ENCODE data around the gene TNFRSF18.
"Not testable (repeated sequence)": the region's sequence is repeated elsewhere in the genome, so short reads cannot be mapped to it uniquely, and the experiment has no call there.

TNFRSF18 gene

DNA sequence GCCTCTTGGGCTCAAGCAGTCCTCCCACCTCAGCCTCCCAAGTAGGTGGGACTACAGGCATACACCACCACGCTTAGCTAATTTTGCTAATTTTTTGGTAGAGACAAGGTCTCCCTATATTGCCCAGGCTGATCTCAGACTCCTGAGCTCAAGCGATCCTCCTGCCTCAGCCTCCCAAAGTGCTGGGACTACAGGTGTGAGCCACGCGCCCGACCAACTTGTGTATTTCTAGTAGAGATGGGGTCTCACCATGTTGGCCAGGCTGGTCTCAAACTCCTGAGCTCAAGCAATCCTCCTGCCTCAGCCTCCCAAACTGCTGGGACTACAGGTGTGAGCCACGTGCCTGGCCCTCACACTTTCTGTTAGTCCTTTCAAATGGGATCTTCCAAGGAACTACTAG is 10.7 kb downstream of the TNFRSF18 start:
- not testable (repeated sequence) for DNase-seq

DNA sequence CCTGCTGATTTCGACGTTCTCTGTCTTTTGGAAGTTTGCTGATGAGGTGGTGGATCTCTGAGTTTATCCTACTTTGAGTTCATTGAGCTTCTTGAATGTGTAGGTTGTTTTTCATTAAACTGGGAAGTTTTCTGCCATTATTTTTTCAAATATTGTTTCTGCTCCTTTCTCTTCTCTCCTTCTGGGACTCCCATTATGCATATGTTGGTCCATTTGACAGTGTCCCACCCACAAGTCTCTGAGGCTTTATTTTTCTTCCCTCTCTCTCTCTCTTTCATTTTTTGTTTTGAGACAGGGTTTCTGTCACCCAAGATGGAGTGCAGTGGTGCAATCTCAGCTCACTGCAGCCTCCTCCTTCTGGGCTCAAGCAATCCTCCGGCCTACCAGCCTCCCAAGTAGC is 11.7 kb downstream of the TNFRSF18 start:
- DNase-seq = no peak

DNA sequence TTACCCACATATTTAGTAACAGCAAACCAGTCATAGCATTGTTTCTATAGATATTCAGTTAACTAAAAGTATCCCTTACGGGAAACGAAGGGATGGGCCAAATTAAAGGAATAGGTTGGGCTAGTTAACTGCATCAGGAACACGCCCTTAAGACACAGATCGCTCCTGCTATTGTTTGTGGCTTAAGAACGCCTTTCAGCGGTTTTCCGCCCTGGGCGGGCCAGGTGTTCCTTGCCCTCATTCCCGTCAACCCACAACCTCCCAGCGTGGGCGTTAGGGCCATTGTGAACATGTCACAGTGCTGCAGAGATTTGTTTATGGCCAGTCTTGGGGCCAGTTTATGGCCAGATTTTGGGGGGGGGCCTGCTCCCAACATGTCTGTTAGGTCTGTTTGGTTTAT is 14.7 kb downstream of the TNFRSF18 start:
- DNase-seq = no peak

DNA sequence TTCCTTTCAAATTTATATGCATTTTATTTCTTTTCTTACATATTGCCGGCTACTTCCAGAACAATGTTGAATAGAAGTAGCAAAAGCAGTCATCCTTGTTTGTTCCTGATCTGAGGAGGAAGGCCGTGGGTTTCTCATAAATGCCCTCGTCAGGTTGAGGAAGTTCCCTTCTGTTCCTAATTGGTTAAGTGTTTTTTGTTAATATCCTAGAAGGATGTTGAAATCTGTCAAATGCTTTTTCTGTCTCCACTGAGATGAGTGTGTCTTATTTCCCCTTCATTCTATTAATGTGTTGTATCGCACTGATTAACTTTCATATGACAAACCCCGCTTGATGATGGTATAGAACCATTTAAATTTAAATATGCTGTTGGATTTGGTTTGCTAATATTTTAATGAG is 17.3 kb downstream of the TNFRSF18 start:
- no peak for DNase-seq

DNA sequence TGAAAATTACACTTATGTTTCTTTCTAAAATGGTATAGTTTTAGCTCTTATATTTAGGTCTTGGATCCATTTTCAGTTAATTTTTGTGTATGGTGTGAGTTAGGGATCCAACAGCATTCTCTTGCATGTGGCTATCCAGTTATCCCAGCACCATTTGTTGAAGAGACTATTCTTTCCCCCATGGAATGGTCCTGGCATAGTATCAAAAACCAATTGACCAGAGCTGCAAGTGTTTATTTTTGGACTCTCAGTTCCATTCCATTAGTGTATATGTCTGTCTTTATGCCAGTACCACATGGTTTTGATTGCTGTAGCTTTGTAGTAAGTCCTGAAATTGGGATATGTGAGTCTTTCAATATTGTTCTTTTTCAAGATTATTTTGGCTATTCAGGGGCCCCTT is 18.5 kb downstream of the TNFRSF18 start:
- no peak for DNase-seq

DNA sequence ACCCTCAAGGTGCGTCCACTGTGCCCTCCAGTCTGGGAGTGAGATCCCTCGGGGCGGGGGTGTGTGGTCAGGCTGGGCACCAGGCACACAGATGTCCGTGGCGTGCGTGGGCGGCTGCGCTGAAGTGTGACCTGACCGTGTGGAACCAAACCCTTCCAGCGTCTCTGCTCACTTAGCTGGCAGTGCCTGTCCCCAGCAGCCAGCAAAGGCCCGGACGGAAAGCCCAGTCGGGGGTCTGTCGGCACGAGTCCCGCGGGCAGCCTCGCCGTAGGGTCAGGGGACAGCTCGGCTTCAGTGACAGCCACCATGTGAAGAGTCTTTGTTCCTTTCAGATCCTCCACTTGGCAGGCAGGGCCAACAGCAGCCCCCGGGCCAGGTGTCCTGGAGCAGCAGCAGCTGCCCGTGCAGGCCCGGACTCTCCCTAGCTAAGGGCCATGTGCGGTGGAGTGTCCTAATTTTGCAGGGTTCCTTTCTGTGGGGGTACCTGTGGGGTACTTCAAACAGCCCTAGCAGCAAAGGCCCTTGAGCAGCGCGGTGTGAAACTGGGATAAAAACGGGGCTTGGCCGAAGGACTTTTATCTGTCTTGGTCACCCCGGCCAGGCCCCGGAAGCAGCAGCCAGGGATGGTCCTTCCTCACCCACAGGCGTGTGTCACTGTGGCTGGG is 21.2 kb downstream of the TNFRSF18 start:
- DNase-seq = no peak

DNA sequence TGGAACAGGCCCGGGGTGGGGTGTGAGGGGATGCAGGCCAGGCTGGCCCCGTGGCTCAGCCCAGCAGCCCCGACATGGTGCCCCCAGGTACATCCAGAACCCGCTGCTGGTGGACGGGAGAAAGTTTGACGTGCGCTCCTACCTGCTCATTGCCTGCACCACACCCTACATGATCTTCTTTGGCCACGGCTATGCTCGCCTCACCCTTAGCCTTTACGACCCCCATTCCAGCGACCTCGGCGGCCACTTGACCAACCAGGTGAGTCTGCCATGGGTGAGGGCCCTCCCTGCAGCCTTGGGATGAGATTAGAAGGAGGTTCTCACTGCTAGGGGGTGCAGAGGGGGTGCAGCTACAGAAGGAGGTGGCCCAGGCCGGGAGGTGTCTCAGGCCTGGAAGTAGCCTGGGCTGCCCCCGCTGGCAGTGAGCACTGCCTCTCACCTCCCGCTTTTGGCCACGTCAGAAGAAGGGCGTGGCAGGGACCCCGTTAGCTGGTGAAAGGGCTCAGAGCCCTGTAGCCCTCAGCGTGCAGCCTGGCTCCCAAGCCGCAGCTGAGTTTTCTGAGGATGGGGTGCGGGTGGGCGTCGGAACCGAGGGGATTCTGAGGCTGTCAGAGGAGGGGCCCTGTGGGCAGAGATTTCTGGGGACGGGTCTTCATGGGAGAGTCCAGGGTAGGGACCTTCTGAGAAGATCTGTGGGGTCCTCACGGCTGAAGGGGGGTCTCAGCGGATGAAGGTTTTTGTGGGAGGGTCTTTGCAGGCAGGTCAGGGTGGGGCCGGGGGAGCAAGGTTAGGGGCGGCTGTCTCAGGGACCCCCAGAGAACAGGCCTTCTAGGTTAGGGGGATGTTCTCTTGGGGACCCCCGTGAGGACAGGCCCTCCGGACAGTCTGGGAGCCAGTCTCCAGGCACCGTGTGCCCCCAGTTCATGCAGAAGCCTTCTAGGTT is 22.3 kb downstream of the TNFRSF18 start:
- DNase-seq = no peak

DNA sequence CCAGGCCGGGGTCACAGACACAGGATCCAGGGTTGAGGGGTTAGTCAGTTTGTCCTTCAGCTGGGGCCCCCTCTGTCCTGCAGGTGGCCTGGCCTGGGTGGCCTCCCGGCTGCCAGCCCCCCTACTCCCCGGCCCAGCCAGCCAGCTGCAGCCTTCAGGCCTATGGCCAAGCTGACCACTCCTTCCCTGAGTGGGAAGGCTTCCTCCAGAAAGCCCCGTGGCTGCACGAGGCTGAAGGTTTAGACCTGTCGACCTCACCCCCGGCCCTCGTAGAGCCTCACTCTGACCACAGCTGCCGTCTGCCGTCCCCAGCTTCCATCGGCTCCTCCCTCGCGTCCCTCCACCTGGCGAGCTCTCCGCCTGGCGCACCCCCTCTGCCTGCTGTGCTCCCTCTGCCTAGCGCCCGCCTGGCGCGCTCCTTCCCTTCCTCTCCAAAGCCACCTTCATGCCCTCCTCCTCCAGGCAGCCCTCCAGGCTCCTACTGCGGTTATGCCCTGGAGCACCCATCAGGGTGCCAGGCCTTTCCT is 23.1 kb downstream of the TNFRSF18 start:
- no peak for DNase-seq

DNA sequence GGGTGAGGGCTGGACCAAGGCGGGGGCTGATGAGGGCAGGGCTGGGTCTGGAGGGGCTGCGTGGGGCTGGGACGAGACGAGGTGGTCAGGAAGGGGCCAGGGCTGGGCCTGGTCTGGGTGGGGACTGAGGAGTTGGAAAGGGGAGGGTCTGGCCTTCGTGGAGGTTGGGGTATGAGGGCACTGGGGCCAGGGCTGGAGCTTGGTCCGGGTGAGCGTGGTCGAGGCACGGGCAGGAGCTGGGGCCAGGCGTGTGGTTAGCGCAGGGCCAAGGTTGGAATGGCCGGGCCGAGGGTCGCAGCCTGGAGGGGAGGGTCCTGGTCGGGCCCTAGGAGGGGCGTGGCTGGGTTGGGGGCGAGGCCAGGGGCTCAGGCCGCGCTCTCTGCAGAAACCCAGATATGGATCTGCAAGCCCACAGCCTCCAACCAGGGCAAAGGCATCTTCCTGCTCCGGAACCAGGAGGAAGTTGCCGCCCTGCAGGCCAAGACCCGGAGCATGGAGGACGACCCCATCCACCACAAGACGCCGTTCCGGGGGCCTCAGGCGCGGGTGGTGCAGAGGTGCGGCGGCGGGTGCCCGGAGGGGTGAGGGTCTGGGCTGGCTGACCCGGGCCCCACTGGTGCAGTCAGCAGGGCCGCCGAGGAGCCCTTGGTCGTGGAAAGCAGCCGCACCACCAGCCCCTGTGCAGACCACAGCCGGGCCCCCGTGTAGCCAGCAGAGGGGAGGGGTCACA is 23.7 kb downstream of the TNFRSF18 start:
- DNase-seq = no peak

DNA sequence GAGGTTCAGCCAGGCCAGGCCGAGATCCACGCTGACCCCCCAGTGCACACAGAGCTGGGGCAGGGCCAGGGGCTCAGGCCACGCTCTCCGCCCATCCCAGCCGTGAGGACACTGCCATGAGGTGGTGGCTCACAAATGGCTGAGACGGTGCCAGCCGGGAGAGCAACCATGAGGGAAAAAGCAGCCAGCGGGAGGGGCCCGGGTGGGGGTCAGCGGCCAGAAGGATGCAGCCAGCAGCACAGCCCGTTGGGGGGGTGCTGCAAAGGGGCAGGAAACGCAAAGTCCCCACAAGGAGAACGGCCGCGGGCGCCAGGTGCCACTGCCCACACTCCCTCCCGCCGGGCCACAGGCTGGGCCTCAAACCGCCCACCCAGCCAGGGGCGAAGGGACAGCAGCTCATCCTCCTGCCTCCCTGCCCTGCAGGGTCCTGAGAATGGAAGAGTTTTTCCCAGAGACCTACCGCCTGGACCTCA is 24.4 kb downstream of the TNFRSF18 start:
- no peak for DNase-seq

DNA sequence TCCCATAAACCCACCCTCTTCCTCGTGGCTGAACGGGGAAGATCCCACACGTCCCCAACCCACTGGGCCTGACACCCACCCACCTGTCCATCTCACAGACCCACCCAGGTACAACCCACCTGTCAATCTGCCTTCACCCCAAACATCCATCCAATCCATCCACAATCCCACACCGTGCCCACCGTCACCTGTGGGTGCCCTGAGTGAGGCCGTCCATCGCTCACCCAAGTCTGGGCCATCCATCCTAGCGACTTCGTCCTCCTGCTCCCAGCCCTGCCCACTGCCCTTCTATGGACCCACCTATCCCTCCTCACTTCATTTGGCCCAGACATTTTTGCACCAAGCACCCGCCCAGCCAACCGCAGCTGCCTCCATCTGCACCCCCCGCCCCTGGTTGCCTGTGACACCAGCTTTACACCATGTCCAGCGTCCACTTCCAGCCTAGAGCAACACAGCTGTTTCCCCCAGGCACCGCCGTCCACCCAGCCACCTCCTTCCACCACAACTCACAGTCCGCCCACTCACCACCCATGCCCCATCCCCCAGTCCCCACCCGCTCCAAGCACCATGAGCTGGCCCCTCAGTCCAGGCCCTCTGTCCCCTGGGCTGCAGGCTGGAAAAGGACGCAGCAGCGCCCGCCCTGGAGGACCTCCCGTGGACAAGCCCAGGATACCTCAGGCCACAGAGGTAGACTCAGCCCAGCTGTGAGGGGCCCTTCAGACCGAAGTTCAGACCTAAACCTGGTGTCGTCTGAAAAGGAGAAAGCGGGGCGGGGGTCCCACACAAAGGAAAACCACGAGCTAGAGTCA is 25.1 kb downstream of the TNFRSF18 start:
- no peak for DNase-seq

DNA sequence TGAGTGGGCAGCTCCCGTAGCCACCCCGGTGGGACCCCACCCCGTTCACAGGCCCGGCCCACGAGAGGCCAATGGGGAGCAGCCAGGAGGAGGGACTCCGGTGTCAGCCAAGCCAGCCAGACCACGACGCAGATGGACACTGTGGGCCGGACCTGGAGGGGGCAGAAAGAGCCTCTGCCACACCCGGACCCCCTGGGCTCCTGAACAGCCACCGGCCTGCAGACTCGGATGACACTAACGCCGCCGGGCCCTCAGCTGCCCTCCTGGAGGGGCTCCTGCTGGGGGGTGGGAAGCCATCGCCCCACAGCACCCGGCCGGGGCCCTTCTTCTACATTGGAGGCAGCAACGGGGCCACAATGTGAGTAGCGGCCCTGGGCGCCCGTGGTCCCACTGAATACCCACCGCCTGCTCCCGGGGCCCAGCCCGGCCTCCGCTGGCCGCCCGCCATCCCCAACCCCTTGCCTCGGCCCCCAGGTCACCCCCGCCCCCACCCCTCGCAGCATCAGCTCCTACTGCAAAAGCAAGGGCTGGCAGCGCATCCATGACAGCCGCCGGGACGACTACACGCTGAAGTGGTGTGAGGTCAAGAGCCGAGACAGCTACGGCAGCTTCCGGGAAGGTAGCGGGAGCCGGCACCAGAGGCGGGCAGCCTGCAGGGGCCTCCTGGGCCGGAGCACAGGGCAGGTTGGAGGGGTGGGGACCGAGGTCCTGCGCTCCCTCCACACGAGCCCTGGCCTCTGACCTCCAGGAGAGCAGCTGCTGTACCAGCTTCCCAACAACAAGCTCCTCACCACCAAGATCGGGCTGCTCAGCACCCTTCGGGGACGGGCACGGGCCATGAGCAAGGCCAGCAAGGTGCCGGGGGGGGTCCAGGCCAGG is 26.2 kb downstream of the TNFRSF18 start:
- DNase-seq = no peak

DNA sequence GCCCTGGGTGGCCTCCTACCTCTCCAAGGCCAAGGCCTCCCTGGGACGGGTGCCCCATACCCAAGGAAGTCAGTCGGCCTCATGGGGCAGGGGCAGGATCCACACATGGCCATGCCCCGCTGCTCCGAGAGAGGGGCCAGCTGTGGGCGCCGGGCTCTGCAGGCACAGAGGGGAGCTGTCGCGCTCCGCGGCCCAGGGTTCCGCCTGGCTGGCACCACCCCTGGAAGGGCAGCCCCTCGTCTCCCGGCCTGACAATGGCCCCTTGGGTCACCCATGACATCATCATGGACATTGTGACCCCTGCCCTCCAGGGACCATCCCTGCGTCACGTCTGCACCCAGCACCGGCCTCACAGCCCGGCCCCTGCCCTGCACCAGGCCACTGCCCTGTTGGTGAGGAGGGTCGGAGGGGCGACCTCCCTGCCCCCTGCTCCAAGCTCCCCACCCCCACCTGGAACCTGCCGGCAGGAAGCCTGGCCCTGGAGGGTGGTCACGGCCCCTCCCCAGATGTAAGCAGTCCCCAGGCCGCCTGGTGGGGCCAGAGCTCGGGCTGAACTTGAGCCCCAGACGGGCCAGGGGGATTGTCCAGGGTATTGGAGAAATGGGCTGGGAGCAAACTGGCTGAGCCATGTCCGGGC is 26.9 kb downstream of the TNFRSF18 start:
- no peak for DNase-seq

DNA sequence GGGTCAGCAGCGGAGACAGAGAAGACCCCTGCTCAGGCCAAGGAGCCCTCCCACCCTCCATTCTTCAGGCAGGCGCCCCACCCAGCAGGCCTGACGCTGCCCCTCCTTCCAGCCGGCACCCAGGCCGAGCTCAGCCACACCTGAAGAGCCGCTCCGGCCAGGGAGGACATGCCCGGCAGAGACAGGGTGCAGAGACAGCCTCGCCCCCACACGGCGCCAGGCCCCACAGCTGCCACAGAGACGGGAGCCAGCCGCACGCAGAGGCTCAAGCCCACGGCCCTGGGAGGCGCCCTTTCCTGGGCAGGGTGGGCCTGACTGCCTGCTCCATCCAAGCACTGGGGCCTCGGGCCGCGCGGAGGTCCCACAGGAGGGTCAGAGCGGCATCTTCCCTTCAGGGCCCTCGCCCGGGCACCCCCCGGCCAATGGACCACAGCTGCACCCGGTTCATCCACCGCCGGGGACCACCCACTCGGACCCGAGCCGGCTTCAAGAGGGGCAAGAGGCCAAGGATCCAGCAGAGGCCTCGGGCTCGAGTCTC is 27.5 kb downstream of the TNFRSF18 start:
- no peak for DNase-seq

DNA sequence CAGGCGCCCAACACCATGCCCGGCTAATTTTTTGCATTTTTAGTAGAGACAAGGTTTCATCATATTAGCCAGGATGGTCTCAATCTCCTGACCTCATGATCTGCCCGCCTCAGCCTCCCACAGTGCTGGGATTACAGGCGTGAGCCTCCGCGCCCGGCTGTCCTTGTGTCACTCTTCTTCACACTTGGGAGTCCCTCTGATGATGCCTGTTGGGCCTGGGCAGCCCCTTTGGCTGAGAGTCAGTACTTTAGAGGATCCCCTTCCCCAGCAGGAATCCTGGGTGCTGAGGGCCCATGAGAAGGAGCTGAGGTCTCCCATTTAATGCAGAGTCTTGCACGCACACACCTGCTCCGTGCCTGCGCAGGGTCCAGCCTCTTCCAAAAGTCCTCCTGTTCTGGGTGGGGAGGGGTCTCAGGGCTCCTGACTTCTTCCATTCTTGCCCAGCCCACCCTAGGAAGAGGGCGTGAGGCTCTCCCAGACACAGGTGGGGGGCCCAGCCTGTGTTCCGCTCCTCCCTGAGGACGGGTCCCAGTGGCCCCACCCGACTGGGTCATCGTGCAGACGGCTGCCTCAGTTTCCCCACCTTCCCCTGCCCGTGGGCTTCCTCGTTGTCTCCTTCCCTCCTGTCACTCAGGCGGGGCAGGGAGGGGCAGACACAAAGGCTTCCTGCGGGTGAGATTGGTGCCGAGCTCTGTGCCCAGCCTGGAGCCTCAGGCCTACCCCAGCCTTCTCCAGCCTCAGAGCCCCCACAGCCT is 28.8 kb downstream of the TNFRSF18 start:
- no peak for DNase-seq

DNA sequence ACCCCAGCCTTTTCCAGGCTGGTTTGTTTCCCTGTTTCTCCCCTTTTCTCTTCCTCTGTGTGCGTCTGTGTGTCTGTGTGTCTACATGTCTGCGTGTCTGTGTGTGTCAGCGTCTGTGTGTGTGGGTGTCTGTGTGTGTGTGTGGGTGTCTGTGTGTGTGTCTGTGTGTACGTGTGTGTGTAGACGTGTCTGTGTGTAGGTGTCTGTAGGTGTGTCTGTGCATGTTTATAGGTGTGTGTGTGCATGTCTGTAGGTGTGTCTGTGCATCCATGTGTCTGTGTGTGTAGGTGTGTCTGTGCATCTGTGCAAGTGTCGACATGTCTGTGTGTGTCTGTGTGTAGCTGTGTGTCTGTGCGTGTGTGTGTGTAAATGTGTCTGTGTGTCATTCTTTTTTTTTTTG is 29.5 kb downstream of the TNFRSF18 start:
- no peak for DNase-seq

DNA sequence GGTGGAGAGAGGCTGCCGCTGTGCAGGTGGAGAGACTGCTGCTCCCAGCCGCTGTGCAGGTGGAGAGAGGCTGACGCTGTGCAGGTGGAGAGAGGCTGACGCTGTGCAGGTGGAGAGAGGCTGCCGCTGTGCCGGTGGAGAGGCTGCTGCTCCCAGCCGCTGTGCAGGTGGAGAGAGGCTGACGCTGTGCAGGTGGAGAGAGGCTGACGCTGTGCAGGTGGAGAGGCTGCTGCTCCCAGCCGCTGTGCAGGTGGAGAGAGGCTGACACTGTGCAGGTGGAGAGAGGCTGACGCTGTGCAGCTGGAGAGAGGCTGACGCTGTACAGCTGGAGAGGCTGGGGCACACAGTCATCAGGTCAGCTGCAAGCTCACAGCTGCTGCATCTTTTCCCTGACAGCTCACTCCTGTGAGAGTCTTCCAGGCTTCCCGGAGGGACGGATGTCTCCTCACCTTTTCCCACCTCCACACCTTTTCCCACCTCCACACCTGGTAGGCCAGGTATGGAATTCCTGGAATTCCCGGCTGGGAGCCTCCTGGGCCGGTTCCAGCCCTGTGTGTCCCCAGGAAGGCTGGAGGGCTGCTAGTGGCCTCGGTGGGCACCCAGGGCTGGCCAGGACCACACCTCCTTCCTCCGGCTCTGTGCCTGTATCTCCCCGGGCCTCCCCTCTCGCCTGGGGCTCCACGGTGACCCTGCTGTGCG is 30.2 kb downstream of the TNFRSF18 start:
- not testable (repeated sequence) for DNase-seq

DNA sequence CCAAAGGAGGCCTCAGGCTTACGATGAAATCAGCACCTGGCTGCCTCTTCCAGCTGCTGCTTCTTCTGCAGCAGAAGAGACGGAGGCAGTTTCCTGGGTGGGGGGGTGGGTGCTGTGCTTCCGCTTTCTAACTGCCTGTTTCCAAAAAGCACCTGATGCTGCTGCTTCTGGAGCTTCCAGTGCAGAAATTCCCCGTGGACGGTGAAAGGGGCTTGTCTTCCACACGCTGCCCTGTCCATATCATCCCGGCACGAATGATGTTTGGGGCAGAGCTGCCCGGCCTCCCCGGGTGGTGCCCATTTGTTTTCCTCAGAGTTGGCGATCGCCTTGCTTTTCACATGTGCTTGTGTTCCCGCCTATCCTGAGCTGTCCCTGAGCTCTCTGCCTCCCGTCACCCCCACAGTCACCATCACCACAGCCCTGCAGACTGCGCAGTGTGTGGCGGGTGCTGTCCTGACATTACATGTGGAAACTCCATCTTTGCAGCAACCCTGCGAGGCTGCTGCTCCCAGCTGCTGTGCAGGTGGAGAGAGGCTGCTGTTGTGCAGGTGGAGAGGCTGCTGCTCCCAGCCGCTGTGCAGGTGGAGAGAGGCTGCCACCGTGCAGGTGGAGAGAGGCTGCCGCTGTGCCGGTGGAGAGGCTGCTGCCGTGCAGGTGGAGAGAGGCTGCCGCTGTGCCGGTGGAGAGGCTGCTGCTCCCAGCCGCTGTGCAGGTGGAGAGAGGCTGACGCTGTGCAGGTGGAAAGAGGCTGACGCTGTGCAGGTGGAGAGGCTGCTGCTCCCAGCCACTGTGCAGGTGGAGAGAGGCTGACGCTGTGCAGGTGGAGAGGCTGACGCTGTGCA is 30.9 kb downstream of the TNFRSF18 start:
- no peak for DNase-seq
